Ishikawa (cell line): ENCODE measurements around the gene CELF2.

Experiments used
- RAD21 ChIP-seq: IDR thresholded peaks from 2 replicates; pipeline ENCODE4 v1.6.1; 2012; ENCODE audit warnings: low read depth
- USF1 ChIP-seq: IDR thresholded peaks from 2 replicates; pipeline ENCODE4 v1.6.1; 2012

- no peak for TF ChIP-seq USF1
- TF ChIP-seq RAD21, result no peak
Measured at GRCh38 chr10:11145495-11145855, 127.8 kb downstream of the CELF2 start.
